ENCODE measurements around the gene GSTO1. TPM values are rescaled to one million over a fixed set of nuclear protein-coding genes. Genes with fewer than 3 reads are reported as not detected.
A peak's percentile ranks its signal among the peaks of the same experiment; 100 is the strongest.

GSTO1 gene
- total and polyA plus RNA-seq, 2 donors (not counting 1 experiment from before 2014, with no cell fraction given): 151 to 249 TPM

GRCh38 chr10:104293781-104294321 lies 39.2 kb downstream of the GSTO1 start:
- Histone ChIP-seq H3K79me2 (ENCODE audit: control insufficient read depth, insufficient read depth, low read length) (no peaks in the 10 kb centered on the region), H3K9ac (ENCODE audit: insufficient read depth, low read length) (no peak overlapping the region), H3K27ac (ENCODE audit: insufficient read depth, low read length) (no peak overlapping the region), H2AFZ (ENCODE audit: low read length) (no peak overlapping the region), H3K4me3 (replicated peaks in 1 of 4; ENCODE audit: control extremely low read depth in 1 of 4, insufficient read depth in 1 of 4, low read depth in 3 of 4, low read length in 4 of 4) (no peak overlapping the region), H3K4me1 (ENCODE audit: control insufficient read depth, extremely low read depth, insufficient read depth, low read length) (peaks cover 9% of the 10 kb centered on the region), H3K9me3 (ENCODE audit: control insufficient read depth, insufficient read depth, low read depth, low read length) (no peaks in the 10 kb centered on the region), H3K4me2 (ENCODE audit: extremely low read depth, insufficient read depth, low read length) (no peak overlapping the region), H3K36me3 (ENCODE audit: control insufficient read depth, insufficient read depth, low read length) (no peaks in the 10 kb centered on the region), H4K20me1 (ENCODE audit: control insufficient read depth, extremely low read depth, insufficient read depth, low read length) (no peaks in the 10 kb centered on the region), H3K27me3 (ENCODE audit: control insufficient read depth, insufficient read depth, low read length) (no peaks in the 10 kb centered on the region)
- DNase-seq (ENCODE audit: low read depth in 2 of 2): no peak
- no peak for TF ChIP-seq EZH2 (IDR thresholded peaks at IDR 0.05; ENCODE audit: low read length, missing control alignments)
- TF ChIP-seq, protein P1, sequence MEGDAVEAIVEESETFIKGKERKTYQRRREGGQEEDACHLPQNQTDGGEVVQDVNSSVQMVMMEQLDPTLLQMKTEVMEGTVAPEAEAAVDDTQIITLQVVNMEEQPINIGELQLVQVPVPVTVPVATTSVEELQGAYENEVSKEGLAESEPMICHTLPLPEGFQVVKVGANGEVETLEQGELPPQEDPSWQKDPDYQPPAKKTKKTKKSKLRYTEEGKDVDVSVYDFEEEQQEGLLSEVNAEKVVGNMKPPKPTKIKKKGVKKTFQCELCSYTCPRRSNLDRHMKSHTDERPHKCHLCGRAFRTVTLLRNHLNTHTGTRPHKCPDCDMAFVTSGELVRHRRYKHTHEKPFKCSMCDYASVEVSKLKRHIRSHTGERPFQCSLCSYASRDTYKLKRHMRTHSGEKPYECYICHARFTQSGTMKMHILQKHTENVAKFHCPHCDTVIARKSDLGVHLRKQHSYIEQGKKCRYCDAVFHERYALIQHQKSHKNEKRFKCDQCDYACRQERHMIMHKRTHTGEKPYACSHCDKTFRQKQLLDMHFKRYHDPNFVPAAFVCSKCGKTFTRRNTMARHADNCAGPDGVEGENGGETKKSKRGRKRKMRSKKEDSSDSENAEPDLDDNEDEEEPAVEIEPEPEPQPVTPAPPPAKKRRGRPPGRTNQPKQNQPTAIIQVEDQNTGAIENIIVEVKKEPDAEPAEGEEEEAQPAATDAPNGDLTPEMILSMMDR (conservative IDR thresholded peaks at IDR 0.05 in 1 of 2, IDR thresholded peaks at IDR 0.05 in 1 of 2; ENCODE audit: low read depth in 1 of 2, low read length in 2 of 2): no peak

GRCh38 chr10:104296687-104297436 lies 42.2 kb downstream of the GSTO1 start:
- H3K4me3 ChIP-seq (replicated peaks in 1 of 4; ENCODE audit: control extremely low read depth in 1 of 4, insufficient read depth in 1 of 4, low read depth in 3 of 4, low read length in 4 of 4): no peak overlapping the region
- no peaks in the 10 kb centered on the region for H3K36me3 ChIP-seq (ENCODE audit: control insufficient read depth, insufficient read depth, low read length)
- no peaks in the 10 kb centered on the region for H4K20me1 ChIP-seq (ENCODE audit: control insufficient read depth, extremely low read depth, insufficient read depth, low read length)
- H3K27ac ChIP-seq (ENCODE audit: insufficient read depth, low read length): no peak overlapping the region
- H3K4me1 ChIP-seq (ENCODE audit: control insufficient read depth, extremely low read depth, insufficient read depth, low read length): peaks cover 21% of the 10 kb centered on the region
- H3K79me2 ChIP-seq (ENCODE audit: control insufficient read depth, insufficient read depth, low read length): no peaks in the 10 kb centered on the region
- H3K27me3 ChIP-seq (ENCODE audit: control insufficient read depth, insufficient read depth, low read length): no peaks in the 10 kb centered on the region
- no peak overlapping the region for H3K9ac ChIP-seq (ENCODE audit: insufficient read depth, low read length)
- H2AFZ ChIP-seq (ENCODE audit: low read length): no peak overlapping the region
- no peak for TF ChIP-seq EZH2 (IDR thresholded peaks at IDR 0.05; ENCODE audit: low read length, missing control alignments)
- TF ChIP-seq, protein P1 (conservative IDR thresholded peaks at IDR 0.05 in 1 of 2, IDR thresholded peaks at IDR 0.05 in 1 of 2; ENCODE audit: low read depth in 1 of 2, low read length in 2 of 2): no peak
- H3K4me2 ChIP-seq (ENCODE audit: extremely low read depth, insufficient read depth, low read length): no peak overlapping the region
- no peak for DNase-seq (ENCODE audit: low read depth in 2 of 2)
- no peaks in the 10 kb centered on the region for H3K9me3 ChIP-seq (ENCODE audit: control insufficient read depth, insufficient read depth, low read depth, low read length)

DNA sequence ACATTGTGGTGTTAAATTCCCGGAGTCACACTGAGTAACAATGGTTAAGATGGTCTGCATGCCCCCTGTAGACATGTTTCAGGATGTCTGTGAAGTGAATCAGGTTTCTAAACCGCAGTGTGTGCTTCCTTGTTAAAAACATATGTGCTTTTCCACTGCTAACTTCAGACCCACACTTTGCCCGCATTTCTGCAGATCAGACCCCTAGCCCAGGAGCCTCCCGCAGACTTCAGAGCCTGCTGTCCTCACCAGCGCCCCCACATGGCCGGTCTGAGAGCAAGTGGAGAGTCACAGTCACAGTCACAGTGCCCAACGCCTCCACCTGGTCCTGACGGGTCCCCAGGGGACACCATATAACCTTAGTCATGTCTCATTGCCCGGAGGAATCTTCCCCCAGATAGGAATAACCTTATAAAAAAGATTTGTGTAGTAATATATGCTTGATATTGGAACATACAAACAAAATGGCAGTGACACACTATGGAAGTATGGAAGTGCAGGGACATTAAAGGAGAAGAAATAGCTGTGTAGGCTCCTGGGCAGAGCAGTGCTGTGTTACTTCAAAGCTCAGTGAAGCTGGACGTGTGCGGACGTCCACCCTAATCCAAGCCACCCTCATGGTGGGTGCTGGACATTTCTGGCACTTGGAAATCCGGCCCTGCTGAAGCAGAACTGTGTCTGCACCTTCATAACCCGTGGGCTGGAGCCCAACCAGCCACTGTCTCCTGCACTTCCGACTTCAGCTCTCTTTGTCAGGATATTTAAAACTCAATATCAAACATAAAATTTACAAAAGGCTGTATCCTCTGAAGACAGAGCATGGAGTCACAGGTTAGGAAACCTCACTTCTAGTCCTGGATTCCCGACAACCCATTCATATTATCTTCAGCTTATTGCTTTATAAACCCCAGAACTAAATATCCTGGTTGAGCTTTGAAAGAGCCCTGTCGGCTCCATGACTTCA lies 43.3 kb downstream of the GSTO1 start:
- TF ChIP-seq, protein P1 (conservative IDR thresholded peaks at IDR 0.05 in 1 of 2, IDR thresholded peaks at IDR 0.05 in 1 of 2; ENCODE audit: low read depth in 1 of 2, low read length in 2 of 2): peak; percentile 44 to 71
- TF ChIP-seq EZH2 (IDR thresholded peaks at IDR 0.05; ENCODE audit: low read length, missing control alignments): no peak
- Histone ChIP-seq H3K4me2 (ENCODE audit: extremely low read depth, insufficient read depth, low read length) (no peak overlapping the region), H3K9ac (ENCODE audit: insufficient read depth, low read length) (no peak overlapping the region), H3K4me3 (replicated peaks in 1 of 4; ENCODE audit: control extremely low read depth in 1 of 4, insufficient read depth in 1 of 4, low read depth in 3 of 4, low read length in 4 of 4) (no peak overlapping the region), H3K79me2 (ENCODE audit: control insufficient read depth, insufficient read depth, low read length) (no peaks in the 10 kb centered on the region), H3K27me3 (ENCODE audit: control insufficient read depth, insufficient read depth, low read length) (no peaks in the 10 kb centered on the region), H3K36me3 (ENCODE audit: control insufficient read depth, insufficient read depth, low read length) (no peaks in the 10 kb centered on the region), H2AFZ (ENCODE audit: low read length) (no peak overlapping the region), H3K27ac (ENCODE audit: insufficient read depth, low read length) (peak overlapping the region; percentile 98), H4K20me1 (ENCODE audit: control insufficient read depth, extremely low read depth, insufficient read depth, low read length) (no peaks in the 10 kb centered on the region), H3K4me1 (ENCODE audit: control insufficient read depth, extremely low read depth, insufficient read depth, low read length) (peaks cover 21% of the 10 kb centered on the region), H3K9me3 (ENCODE audit: control insufficient read depth, insufficient read depth, low read depth, low read length) (no peaks in the 10 kb centered on the region)
- peak; percentile 75 to 92 for DNase-seq (ENCODE audit: low read depth in 2 of 2)
